Ishikawa (cell line): Measurements from ENCODE around the gene CHRM5.

Experiments
- CEBPB ChIP-seq: IDR thresholded peaks from 2 replicates; pipeline ENCODE4 v1.6.1; 2012
- CREB1 ChIP-seq: IDR thresholded peaks from 2 replicates; pipeline ENCODE4 v1.6.1; 2012; ENCODE audit warnings: low read depth
- EGR1 ChIP-seq: IDR thresholded peaks from 2 replicates; pipeline ENCODE4 v1.6.1; 2012
- EP300 ChIP-seq: IDR thresholded peaks from 2 replicates; pipeline ENCODE4 v1.6.1; 2012; ENCODE audit warnings: borderline replicate concordance
- FOXM1 ChIP-seq: IDR thresholded peaks from 2 replicates; pipeline ENCODE4 v1.6.1; 2012; ENCODE audit warnings: low read depth, borderline replicate concordance
- MAX ChIP-seq: IDR thresholded peaks from 2 replicates; pipeline ENCODE4 v1.6.1; 2012
- NFIC ChIP-seq: IDR thresholded peaks from 2 replicates; pipeline ENCODE4 v1.6.1; 2012
- RAD21 ChIP-seq: IDR thresholded peaks from 2 replicates; pipeline ENCODE4 v1.6.1; 2012; ENCODE audit warnings: low read depth
- TAF1 ChIP-seq: IDR thresholded peaks from 2 replicates; pipeline ENCODE4 v1.6.1; 2012; ENCODE audit warnings: low read depth, mild to moderate bottlenecking
- TCF12 ChIP-seq: IDR thresholded peaks from 2 replicates; pipeline ENCODE4 v1.6.1; 2012; ENCODE audit warnings: low read depth
- TEAD4 ChIP-seq: IDR thresholded peaks from 2 replicates; pipeline ENCODE4 v1.6.1; 2012
- USF1 ChIP-seq: IDR thresholded peaks from 2 replicates; pipeline ENCODE4 v1.6.1; 2012
- YY1 ChIP-seq: IDR thresholded peaks from 2 replicates; pipeline ENCODE4 v1.6.1; 2012; ENCODE audit warnings: low read depth
- ZBTB7A ChIP-seq: IDR thresholded peaks from 2 replicates; pipeline ENCODE4 v1.6.1; 2012; ENCODE audit warnings: low read depth
- TF ChIP-seq, protein P1 (sequence below): IDR thresholded peaks from 2 replicates; pipeline ENCODE4 v1.6.1; 2012; ENCODE audit warnings: low read depth, mild to moderate bottlenecking

CHRM5 gene

DNA sequence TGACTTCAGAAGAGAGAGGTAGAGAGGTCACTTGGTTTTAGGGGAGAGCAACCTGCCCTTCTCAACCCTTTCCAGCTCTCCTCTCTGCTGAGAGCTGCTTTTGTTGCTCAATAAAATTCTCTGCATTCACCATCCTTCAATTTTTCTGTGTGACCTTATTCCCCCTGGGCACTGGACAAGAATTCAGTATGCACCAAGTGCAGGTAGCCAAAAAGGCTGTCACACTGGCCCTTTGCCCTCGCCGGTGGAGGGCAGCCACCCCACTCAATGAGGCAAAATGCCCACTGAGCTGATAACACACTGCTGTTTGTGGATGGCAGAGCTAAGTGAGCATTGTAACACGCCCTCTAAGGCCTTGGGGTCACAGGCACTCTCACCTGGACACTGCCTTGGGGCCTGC is 146.4 kb downstream of the CHRM5 start:
- TF ChIP-seq RAD21 (no peak), TAF1 (no peak), EGR1 (no peak), YY1 (no peak), FOXM1 (no peak), CREB1 (no peak), USF1 (no peak), EP300 (no peak), TCF12 (no peak), CEBPB (no peak), TEAD4 (no peak), NFIC (no peak), MAX (no peak), ZBTB7A (no peak)
- TF ChIP-seq, protein P1, sequence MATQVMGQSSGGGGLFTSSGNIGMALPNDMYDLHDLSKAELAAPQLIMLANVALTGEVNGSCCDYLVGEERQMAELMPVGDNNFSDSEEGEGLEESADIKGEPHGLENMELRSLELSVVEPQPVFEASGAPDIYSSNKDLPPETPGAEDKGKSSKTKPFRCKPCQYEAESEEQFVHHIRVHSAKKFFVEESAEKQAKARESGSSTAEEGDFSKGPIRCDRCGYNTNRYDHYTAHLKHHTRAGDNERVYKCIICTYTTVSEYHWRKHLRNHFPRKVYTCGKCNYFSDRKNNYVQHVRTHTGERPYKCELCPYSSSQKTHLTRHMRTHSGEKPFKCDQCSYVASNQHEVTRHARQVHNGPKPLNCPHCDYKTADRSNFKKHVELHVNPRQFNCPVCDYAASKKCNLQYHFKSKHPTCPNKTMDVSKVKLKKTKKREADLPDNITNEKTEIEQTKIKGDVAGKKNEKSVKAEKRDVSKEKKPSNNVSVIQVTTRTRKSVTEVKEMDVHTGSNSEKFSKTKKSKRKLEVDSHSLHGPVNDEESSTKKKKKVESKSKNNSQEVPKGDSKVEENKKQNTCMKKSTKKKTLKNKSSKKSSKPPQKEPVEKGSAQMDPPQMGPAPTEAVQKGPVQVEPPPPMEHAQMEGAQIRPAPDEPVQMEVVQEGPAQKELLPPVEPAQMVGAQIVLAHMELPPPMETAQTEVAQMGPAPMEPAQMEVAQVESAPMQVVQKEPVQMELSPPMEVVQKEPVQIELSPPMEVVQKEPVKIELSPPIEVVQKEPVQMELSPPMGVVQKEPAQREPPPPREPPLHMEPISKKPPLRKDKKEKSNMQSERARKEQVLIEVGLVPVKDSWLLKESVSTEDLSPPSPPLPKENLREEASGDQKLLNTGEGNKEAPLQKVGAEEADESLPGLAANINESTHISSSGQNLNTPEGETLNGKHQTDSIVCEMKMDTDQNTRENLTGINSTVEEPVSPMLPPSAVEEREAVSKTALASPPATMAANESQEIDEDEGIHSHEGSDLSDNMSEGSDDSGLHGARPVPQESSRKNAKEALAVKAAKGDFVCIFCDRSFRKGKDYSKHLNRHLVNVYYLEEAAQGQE: no peak

- TF ChIP-seq EP300 (no peak), CREB1 (no peak), MAX (no peak), TAF1 (no peak), YY1 (no peak), ZBTB7A (no peak), FOXM1 (no peak), TEAD4 (no peak), USF1 (no peak), RAD21 (no peak), CEBPB (no peak)
Observed at GRCh38 chr15:34116620-34117019, 148.3 kb downstream of the CHRM5 start.
